MCF 10A (cell line): Measurements from ENCODE around the gene BMERB1. TPM values are rescaled to one million over a fixed set of nuclear protein-coding genes. Genes with fewer than 3 reads are reported as not detected.

Experiments
- BruUV-seq: library from RNA; stranded (reverse); fragments of 400-500 nt; replicated peaks from 2 replicates; lab custom pipeline; 2021; lab: Mats Ljungman, UMichigan
- CTCF ChIA-PET: fragments of 300-600 bp; sonication (Branson Sonifier 250); formaldehyde crosslinking; extraction: SDS; loops from one replicate; lab custom pipeline; 2021; ENCODE audit warnings: antibody characterized with exemption, inconsistent platforms; lab: Yijun Ruan, JAX
- POLR2A ChIA-PET: fragments of 300-600, 350-650 bp; sonication (Branson Sonifier 250); formaldehyde crosslinking; extraction: SDS; loops from one replicate; lab custom pipeline; 2020; ENCODE audit warnings: antibody characterized with exemption, inconsistent platforms; lab: Yijun Ruan, JAX
- DNase-seq: peaks from one replicate; pipeline ENCODE4 v3.0.0-alpha.2; 2018; ENCODE audit not compliant: unreplicated experiment
- H3K27ac Mint-ChIP-seq: one replicate; pipeline ENCODE4 v1.8.0; 2022; ENCODE audit warnings: mild to moderate bottlenecking, low read depth, mixed read lengths; ENCODE audit not compliant: unreplicated experiment
- H3K27me3 Mint-ChIP-seq: one replicate; pipeline ENCODE4 v1.8.0; 2022; ENCODE audit warnings: mixed read lengths; ENCODE audit not compliant: insufficient read depth, unreplicated experiment
- H3K36me3 Mint-ChIP-seq: one replicate; pipeline ENCODE4 v1.8.0; 2022; ENCODE audit warnings: mild to moderate bottlenecking, moderate library complexity, mixed read lengths; ENCODE audit not compliant: insufficient read depth, unreplicated experiment
- H3K4me1 Mint-ChIP-seq: one replicate; pipeline ENCODE4 v1.8.0; 2022; ENCODE audit warnings: mixed read lengths; ENCODE audit not compliant: insufficient read depth, unreplicated experiment
- H3K4me3 Mint-ChIP-seq: one replicate; pipeline ENCODE4 v1.8.0; 2022; ENCODE audit warnings: mild to moderate bottlenecking, moderate library complexity, mixed read lengths; ENCODE audit not compliant: unreplicated experiment
- H3K9me3 Mint-ChIP-seq: one replicate; pipeline ENCODE4 v1.8.0; 2022; ENCODE audit warnings: mixed read lengths; ENCODE audit not compliant: unreplicated experiment
- CTCF ChIP-seq: fragments of 200-600 bp; IDR thresholded peaks from one replicate; pipeline ENCODE4 v1.8.0; 2022; ENCODE audit warnings: antibody characterized with exemption, mild to moderate bottlenecking; ENCODE audit not compliant: unreplicated experiment
- intact Hi-C: fragments of 100-400 bp; cut with micrococcal nuclease; formaldehyde crosslinking; loops from 2 replicates; pipeline ENCODE4 v1.14.1; 2022
- total RNA-seq: library from RNA; stranded (reverse); gene quantifications from 2 replicates; pipeline ENCODE4 v1.2.3, GENCODE V29; 2022

BMERB1 gene
- total RNA-seq, 1 experiment from 2014 or later: 3.3 TPM

GRCh38 chr16:15523939-15524338 is 89.6 kb downstream of the BMERB1 start:
- peaks cover 6% of the 10 kb centered on the region for H3K4me1 Mint-ChIP-seq
- H3K27me3 Mint-ChIP-seq: no peaks in the 10 kb centered on the region
- DNase-seq: no peak
- no peak for TF ChIP-seq CTCF
- BruUV-seq: no TSS peak
- H3K9me3 Mint-ChIP-seq: no peaks in the 10 kb centered on the region
- intact Hi-C loops: no loop called here
- CTCF ChIA-PET: interaction anchor here (0.7 kb wide), 1 partner anchor 181 kb away, joined by 3 read pairs; no protein-coding TSS in a partner anchor
- POLR2A ChIA-PET: no interaction called here
- H3K4me3 Mint-ChIP-seq: no peak overlapping the region
- H3K36me3 Mint-ChIP-seq: no peaks in the 10 kb centered on the region
- no peak overlapping the region for H3K27ac Mint-ChIP-seq

GRCh38 chr16:15524966-15525365 is 90.6 kb downstream of the BMERB1 start:
- Mint-ChIP-seq H3K4me3 (no peak overlapping the region), H3K4me1 (peaks cover 6% of the 10 kb centered on the region), H3K27me3 (no peaks in the 10 kb centered on the region), H3K27ac (no peak overlapping the region), H3K9me3 (no peaks in the 10 kb centered on the region), H3K36me3 (no peaks in the 10 kb centered on the region)
- no TSS peak for BruUV-seq
- ChIA-PET CTCF (no interaction called here), POLR2A (no interaction called here)
- DNase-seq: no peak
- no peak for TF ChIP-seq CTCF
- intact Hi-C loops: no loop called here

GRCh38 chr16:15526097-15526496 is 91.7 kb downstream of the BMERB1 start:
- peaks cover 6% of the 10 kb centered on the region for H3K4me1 Mint-ChIP-seq
- no peaks in the 10 kb centered on the region for H3K36me3 Mint-ChIP-seq
- H3K27me3 Mint-ChIP-seq: no peaks in the 10 kb centered on the region
- no TSS peak for BruUV-seq
- ChIA-PET POLR2A (no interaction called here), CTCF (no interaction called here)
- H3K4me3 Mint-ChIP-seq: no peak overlapping the region
- no peak for DNase-seq
- H3K27ac Mint-ChIP-seq: no peak overlapping the region
- H3K9me3 Mint-ChIP-seq: no peaks in the 10 kb centered on the region
- no peak for TF ChIP-seq CTCF
- intact Hi-C loops: no loop called here

GRCh38 chr16:15526731-15527130 is 92.3 kb downstream of the BMERB1 start:
- Mint-ChIP-seq H3K27me3 (no peaks in the 10 kb centered on the region), H3K4me3 (no peak overlapping the region), H3K9me3 (no peaks in the 10 kb centered on the region), H3K27ac (no peak overlapping the region), H3K36me3 (no peaks in the 10 kb centered on the region), H3K4me1 (peaks cover 6% of the 10 kb centered on the region)
- ChIA-PET CTCF (no interaction called here), POLR2A (no interaction called here)
- intact Hi-C loops: no loop called here
- no peak for DNase-seq
- TF ChIP-seq CTCF: no peak
- no TSS peak for BruUV-seq
